ENCODE results near the gene SSTR3.
A peak's percentile ranks its signal among the peaks of the same experiment; 100 is the strongest.
"Not testable (repeated sequence)": the region's sequence is repeated elsewhere in the genome, so short reads cannot be mapped to it uniquely, and the experiment has no call there.

The SSTR3 gene

DNA sequence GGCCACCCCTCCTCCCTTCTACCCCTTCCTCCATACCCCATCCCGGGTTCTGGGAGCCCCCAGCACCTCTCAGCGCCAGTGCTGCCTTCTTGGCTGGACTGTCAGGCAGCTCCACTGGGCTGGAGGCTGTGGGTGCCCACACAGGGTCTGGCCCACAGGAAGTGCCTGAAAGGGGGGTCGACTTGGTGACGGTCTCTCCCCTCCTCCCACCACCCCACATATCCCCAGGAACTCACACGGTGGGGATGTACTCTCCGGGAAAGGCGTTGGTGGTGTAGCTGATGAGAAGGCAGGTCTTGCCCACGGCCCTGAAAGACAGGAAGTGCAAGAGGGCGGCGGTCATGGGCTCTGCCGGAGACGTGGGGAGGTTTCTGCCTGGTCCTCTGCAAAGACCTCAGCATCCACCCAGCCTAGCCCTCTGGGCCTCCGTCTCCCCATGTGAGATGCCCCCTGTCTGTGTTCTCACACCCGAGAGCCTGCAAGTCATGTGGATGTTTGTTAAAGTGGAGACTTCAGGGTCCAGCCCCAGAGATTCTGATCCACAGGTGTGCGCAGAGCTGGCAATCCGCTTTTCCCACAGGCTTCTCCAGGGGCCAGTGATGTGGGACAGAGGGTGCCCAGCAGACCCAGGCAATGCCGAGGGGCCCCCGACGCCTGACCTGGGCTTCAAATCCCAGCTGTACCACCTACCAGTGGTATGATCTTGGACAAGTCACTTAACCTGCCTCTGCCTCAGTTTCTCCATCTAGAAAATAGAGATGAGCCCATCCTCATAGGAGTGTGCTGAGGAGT, 29.3 kb upstream of the SSTR3 start:
- peak; percentile 59 to 88 for DNase-seq

DNA sequence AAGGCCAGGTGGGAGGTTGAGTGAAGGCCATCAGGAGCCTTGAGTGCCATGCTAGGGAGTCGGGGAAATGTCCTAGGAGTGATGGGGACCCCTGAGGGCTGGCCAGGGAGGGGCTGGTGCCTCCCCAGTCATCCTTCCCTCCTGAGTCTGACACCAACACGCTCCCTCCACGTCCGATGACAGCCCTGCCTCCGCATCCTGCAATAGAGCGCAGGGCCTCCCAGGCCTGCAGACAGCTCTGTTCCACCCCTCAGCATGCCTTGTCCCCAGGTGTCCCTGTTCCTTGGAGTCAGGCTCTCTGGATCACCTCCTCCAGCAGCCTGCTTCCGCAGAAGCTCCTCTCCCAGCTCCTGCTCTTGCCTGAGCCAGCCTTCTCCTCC, 28.7 kb upstream of the SSTR3 start:
- no peak for DNase-seq

DNA sequence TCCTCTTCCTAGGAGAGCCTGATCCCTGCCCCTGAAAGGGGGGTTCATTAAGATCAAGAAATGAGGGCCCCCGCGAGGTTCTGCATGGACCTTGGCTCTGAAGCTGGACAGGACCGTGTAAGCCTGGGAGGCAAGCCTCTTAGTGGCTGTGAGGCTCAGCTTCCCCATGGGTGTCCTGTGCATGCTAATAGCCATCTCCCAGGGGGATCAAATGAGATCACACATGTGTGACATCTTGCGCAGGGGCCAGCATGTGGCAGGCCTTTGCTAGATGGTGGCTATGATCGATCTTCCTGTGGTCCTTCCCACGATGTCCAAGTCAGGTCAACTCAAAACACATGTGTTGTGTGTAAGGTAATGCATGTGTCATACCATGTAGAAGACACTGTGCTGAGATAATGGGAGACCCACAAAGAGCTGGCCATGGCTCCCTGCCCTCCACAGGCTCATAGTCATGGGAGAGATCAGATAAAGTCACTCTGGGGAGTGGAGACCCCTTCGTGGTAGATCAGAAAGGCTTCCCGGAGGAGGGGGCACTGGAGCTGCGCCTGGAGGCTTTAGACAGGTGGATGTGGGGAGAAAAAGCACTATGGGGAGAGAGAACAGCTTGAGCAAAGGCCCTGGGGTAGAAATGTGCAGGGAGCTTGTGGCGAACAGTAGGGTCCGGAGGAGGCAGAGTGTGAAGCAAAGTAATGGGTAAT, 28.1 kb upstream of the SSTR3 start:
- no peak for DNase-seq

DNA sequence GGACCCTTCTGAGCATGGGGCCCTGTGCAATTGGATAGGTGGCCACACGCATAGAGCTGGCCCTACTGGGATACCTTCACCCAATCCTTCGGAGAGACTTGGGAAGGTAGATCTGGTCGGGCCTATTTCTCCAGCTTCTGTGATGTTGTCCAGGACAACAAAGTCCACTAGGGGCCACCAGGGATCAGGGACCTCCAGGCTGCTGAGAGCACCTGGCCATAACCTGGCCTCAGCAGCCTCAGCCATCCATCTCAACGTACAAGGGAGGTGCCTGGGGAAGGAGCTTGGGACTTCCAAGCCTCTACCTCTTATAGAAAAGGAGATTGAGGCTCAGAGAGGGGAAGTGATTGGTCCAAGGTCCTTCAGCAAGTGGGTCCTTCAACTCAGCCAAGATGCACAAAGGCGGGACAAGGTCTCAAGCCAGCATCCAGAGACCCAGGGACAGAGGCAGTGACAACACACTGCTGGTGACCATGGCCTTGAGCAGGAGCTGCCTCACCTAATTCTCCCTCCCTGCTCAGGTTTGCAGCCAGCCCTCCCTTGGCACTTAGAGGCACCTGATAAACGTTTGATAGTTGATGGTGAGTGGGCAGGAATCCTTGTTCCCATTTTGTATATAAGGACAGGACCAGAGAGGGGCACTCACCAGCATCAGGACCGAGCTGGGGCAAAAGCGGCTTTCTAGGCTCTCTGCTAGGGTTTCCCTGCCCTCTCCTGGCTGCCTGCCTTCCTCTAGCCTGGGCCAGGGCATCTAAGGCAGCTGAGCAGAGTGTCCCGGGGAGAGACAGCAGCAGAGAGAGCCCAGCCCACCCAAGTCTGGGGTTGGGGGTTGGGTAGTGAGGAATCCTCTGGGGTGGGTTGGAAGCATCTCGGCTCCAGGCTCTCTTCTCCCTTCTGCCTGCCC, 27.3 kb upstream of the SSTR3 start:
- no peak for DNase-seq

DNA sequence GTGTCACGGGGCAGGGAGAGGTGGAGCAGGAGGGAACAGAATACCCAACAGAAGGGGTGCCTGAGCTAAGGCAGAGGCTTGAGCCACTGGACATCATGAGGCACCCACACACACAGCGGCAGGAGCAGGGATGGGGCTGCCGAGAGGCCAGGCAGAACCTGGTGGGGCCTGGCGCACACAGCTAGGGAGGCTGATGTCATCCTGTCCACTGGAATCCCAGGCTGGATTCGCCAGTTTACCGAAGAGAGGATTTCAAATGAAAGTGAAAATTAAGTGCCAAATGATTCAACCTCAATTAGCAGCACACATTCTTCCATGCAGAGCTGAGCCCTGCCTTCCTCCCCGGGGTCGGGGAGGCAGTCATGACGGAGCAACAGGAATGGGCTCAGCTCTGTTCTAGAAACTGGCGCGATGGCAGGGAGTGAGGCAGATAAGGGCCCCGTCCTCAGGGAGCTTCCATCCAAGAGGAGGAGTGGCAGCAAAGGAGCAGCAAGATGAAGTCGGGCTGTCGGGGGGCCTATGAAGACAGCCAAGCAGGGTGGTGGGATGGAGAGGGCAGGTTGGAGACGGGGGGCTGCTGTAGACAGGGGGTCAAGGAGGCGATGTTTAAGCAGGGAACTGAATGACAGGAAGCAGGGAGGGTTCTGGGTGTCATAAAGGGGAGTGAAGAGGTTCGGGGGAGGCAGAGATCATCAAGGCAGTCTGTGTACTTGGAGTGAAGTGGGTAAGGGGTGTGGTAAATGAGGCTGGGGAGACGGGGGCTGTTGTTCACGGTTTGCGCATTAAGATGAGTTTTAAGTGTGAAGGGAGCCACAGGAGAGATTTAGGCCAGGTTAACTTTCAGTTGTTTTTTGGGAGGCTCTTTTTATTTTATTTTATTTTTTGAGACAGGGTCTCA, 25.3 kb upstream of the SSTR3 start:
- no peak for DNase-seq

DNA sequence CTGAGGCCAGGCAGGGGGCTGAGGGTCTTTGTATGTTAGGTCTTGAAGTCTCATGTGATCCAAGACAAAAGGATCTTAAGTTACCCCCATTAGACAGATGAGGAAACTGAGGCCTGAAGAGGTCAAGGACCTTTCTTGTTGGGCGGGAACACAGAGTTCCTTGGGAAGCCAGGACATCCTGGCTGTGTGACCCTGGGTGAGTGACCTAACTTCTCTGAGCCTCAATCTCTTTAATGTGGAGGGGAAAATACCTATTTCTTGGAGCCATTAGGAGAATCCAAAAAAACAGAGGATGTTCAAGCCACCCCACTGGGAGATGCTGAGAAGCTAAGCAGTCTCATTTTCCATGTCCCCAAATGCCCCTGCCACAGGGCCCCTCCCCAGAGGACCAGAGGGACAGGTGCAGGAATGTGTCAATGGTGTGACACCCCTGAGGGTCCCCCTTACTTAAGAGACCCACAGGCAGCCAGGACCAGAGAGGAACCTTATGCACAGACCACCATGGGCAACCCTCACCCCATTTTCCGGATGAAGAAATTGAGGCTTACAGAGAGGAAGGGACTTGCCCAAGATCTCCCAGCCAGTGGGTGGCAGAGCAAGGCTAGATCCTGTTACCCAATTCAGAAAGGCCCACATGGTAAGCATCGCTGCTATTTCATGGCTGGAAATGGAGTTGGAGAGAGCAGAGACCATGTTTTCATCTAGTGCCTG, 23.8 kb upstream of the SSTR3 start:
- peak; percentile 86 to 90 for DNase-seq

DNA sequence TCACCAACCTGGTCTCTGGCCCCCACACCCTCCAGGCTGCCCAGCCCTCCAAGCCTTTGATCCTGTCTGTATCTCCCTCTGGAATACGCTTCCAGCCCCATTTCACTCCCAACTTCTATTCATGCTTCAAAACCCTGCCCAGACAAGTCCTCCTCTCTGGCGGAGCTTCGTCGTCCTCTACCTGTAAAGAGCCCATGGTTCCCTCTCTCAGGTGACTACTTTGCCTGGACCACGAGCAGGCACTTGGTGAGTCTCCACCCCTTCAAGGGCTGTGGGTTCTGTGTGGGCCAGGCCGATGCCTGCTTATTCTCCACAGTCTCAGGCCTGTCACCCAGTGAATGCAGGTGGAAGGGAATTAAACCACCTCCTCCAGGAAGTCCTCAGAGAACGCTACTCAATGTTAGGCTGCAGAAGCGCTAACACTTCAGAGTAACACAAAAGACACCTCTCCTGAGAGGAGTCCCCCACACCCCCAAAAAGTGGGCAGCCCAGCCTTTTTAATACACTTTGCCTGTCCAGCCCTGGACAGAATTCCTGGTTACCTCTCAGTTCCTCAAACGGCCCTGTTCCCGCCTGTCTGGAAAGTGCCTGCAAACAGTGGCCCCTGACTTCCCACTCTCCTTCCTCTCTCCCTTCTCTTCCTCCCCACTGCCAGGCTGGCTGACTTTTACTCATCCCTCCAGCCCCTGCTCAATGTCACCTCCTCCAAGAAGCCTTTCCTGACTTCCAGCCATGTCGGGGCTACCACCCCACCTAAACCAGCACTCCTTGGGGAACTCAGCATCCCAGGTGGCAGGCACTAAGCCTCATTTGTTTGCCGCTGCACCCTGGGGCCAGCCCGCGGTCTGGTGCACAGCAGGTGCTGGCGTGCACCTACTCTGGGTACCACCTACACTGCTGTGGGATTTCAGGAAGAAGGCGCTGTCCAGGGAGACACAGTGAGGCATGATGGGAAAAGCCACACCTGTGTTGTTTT, 22.7 kb upstream of the SSTR3 start:
- no peak for DNase-seq

DNA sequence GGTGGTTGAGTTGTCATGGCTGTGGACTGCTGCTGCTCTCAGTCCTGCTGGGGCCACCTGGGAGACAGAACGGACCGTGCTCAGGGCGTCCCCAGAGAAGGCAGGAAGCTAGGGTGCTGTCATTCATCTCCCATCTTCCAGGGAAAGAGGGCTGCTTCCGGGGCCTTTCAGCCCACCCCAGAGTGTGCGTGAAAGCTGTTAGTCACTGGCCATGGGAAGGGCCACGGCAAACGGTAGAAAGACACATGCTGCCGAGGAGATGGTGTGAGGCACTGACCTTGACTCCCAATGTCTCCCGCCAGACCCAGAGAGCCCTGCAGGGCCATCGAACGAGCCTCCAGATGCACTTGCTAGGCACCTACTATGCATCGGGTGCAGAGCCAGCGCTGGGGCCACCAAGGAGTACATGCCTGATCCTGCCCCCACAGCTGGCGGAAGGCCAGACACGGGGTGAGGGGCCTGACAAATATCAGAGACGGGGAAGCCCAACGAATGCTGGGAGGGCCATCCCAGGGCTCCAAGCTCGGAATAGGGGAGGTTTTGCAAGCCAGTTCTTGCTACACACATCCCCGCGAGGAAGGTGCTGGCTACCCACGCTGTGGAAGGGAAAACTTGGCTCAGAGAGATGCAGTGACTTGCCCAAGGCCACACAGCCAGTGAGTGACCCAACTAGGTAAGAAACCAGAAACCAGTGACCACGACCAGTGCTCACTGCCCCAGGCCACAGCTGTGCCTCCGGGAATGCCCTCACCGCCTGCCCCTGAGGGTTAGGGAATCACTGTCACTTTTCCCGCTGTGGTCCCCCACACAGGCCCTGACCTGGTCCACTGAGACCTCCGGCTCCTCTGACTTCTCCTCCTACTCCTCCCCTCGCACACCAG, 21.7 kb upstream of the SSTR3 start:
- peak; percentile 56 to 74 for DNase-seq

DNA sequence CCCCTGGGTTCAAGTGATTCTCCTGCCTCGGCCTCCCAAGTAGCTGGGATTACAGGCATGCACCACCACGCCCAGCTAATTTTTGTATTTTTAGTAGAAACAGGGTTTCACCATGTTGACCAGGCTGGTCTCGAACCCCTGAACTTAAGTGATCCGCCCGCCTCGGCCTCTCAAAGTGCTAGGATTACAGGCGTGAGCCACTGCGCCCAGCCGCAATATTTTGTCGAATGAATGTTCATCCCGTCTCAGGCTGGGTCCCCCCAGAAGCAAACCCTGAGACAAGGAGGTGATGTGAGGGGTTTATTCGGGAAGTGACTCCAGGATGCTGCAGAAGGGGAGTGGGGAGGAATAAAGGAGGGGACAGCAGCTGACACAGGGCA, 21.1 kb upstream of the SSTR3 start:
- DNase-seq = not testable (repeated sequence)

DNA sequence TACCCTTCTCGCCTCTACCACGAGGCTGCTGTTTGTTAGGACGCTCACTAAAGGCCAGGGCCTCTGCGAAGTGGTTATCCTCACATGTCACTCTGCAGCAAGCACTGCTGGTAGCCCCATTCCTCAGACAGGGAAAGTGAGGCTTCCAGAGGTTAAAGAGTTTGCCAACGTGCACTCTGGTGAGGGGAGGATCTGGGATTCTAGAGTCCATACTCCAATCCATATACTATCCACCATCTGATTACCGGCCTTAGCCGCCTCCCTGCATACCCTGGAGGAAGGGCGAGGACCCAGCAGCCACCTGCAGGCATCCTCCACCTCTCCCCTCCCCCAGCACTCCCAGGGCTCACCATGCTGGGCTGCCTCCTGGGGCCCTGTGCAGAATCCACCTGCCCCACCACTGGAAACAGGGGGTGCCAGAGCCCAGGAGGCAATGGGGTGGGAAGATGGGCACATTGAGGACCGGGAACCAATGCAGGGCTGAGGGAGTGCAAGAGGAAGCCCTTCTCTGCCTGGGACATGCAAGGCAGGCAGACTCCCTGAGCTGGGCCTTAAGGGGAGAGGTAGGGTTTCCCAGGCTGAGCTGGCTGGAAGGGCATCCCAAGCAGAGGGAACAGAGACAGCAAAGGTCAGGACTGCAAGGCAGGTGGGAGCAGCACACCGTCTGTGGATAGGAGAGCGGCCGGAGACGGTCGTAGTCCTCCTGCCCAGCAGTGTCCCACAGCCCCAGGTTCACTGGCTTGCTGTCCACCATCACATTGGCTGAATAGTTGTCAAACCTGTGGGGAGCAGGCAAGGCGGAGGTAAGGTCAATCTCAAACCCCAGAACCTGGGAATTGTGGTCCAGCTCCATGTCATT, 20.1 kb upstream of the SSTR3 start:
- DNase-seq = no peak

DNA sequence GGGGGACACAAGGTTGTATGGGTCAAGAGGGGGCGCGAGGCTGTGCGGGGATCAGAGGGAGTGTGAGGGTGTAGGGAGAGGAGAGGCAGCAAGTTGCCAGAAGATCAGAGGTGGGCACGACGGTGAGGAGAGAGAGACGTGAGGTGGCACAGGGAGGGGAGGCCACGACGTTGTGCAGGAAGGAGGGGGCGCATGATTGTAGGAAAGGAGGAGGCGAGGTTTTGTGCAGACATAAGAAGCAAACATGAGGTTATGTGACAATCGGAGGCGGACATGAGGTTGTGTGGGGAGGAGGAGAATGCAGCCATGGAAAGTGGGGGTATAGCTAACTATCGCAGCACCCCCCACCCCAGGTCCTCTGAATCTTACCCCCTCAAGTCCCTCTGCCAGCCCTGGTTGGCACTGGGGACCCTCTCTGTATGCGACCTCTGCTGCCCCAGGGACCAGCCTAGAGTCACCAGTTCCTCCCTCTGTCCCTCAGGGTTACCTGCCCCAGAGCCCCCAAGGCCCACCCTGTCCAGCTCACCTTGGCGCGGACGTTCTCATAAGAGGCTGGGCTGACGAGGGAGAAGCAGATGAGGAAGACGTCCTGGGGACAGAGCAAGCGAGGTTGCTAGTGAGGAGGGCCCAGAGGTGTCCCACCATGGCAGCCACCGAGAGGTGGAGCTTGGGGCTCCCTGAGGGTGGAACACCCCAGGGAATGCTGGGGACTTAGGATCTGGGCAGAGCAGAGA, 19.3 kb upstream of the SSTR3 start:
- no peak for DNase-seq

DNA sequence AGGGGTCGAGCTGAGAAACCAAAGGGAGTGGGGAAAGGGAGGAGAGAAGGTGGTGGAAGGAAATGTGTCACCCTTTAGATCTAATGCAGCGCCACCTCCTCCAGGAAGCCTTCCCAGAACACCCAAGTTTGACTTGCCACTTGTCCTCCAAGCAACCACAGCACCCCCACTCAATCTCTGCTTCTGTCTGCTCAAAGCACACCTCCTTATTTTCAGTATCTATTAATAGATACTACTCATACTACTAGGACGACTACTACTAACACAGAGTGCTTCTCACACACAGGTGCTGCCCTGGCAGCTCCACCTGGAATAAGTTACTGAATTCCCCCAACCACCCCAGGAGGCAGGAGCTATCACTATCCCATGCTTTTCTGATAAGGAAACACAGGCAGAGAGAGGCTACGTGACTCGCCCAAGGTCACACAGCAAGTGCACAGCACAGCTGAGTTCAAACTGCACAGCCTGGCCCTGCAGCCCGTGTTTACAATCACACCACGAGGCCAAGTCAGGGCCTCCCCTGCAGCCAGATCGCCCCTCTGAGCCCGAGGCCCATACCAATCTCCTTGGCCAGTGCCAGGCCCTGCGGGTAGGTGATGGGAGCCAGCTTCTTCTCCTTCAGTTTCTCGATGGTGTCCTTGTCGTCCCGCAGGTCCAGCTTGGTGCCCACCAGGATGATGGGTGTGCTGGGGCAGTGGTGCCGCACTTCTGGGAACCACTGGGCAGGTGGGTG, 18.6 kb upstream of the SSTR3 start:
- peak in 1 of 2 donors; percentile 34 for DNase-seq

DNA sequence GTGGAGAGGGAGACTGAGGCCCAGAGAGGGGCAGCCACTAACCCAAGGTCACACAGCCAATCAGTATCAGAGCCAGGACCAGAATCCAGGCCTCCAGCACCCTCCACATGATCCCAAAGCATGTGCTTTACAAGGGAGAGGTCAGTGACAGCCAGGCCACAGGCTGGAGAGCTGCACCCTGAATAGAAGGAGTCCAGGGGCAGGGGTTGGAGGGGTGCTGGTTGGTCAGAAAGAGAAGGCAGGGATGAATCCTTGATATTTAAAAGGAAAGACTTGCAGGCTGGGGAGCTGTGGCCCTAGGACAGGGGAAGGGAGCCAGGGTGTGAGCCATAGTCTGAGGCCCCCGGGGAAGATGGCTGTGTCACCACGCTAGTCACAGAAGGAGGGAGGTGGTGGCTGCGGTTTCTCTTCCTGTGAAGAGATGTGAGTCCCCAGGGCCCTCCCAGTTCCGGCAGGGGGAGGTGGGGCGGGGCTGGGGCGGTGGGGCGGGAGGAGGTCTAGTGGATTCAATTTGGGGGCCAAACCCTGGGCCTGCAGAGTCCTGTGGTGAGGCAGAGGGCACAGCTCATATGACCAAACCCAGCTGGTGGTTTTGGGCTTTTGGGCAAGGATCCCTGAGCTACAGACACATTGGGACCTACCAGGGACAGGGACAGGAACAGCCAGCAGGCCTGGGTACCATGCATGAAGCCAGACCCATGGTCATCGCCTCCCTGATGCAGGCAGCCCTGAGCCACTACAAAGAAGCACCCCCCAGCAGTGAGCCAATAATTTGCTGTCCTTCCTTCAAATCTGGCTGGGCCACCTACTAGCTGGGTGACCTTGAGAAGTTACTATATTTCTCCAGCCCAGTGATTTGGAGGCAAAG, 17.8 kb upstream of the SSTR3 start:
- DNase-seq = peak; percentile 74 to 76

DNA sequence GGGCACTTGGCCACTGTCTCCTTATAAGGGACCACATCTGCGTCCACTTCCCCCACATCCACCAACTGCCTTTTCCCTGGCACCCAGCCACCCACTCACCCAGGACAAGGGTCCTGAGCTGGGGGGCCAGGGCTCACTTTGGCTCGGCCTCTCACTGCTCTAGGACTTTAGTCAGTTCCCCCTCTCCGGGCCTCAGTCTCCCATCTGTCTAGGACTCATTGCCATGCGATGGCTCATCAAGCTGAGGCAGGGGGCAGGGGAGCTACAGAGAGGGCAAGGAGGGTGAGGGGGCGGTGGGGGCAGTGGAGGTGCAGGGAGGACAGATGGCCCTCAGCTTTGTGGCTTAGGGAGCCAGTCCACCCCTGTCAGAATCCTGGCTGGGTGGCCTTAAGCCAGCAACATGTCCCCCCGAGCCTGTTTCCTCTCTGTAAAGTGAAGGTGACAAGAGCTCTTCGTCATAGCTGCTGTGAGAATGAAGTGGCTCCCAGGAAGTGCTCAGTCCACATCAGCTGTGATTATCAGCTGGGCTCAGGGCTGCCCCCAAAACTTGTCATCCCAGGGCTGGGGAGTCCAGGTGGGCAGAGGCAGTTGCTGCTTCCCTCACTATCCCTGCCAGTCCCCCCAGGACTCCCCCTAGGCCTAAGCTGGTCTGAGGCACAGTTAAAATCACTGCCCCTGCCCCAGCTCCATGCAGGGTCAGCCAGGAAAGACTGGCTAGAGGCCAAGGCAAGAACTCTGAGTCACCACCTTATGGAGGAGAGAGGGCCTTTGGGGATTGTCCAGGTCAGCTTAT, 16.9 kb upstream of the SSTR3 start:
- peak in 1 of 2 donors; percentile 28 for DNase-seq
